OCI-LY7 (cell line): Measurements from ENCODE around the gene HSD17B2.

Experiments used
- EZH2phosphoT487 ChIP-seq: fragments of 200-600 bp; sonication (generic); IDR thresholded peaks from 2 replicates; pipeline ENCODE4 v1.6.1; 2018; ENCODE audit warnings: low read depth, borderline replicate concordance, mild to moderate bottlenecking, mixed run types, antibody characterized with exemption, low read length, moderate library complexity, mixed read lengths
- TF ChIP-seq, protein P1 (sequence below): fragments of 200-600 bp; sonication (generic); conservative IDR thresholded peaks from 2 replicates; pipeline ENCODE4 v1.5.1; 2014; ENCODE audit warnings: mild to moderate bottlenecking, antibody characterized with exemption, low read length, moderate library complexity, mixed read lengths

DNA sequence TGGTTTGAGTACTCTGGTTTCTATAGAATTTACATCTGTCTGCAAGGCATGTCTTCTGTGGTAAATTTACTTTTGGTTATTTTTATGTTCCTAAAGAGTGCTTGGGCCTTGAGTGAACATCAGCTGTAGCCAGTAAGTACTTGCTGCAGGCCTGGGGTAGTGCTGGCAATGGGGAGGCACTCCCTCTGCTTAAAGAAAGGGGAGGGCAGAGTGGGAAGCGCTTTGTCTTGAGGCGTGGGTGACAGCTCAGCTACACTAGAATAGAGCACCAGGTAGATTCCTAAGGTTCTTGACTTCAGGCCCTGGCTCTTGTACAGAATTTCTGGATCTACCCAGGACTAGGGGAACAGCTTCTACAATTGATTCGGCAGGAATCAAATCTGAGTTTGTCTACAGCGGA is 84.4 kb downstream of the HSD17B2 start:
- TF ChIP-seq, protein P1, sequence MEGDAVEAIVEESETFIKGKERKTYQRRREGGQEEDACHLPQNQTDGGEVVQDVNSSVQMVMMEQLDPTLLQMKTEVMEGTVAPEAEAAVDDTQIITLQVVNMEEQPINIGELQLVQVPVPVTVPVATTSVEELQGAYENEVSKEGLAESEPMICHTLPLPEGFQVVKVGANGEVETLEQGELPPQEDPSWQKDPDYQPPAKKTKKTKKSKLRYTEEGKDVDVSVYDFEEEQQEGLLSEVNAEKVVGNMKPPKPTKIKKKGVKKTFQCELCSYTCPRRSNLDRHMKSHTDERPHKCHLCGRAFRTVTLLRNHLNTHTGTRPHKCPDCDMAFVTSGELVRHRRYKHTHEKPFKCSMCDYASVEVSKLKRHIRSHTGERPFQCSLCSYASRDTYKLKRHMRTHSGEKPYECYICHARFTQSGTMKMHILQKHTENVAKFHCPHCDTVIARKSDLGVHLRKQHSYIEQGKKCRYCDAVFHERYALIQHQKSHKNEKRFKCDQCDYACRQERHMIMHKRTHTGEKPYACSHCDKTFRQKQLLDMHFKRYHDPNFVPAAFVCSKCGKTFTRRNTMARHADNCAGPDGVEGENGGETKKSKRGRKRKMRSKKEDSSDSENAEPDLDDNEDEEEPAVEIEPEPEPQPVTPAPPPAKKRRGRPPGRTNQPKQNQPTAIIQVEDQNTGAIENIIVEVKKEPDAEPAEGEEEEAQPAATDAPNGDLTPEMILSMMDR: no peak
- TF ChIP-seq EZH2phosphoT487: no peak
